LNCAP (cell line): ENCODE data around the gene ZDHHC11.

Experiments used
- TF ChIP-seq, protein P1 (sequence below): fragments of 450-650 bp; IDR thresholded peaks from 2 replicates; pipeline ENCODE4 v1.5.1; 2017; ENCODE audit warnings: mild to moderate bottlenecking

Gene ZDHHC11

GRCh38 chr5:776862-777711, 73.7 kb downstream of the ZDHHC11 start:
- TF ChIP-seq, protein P1, sequence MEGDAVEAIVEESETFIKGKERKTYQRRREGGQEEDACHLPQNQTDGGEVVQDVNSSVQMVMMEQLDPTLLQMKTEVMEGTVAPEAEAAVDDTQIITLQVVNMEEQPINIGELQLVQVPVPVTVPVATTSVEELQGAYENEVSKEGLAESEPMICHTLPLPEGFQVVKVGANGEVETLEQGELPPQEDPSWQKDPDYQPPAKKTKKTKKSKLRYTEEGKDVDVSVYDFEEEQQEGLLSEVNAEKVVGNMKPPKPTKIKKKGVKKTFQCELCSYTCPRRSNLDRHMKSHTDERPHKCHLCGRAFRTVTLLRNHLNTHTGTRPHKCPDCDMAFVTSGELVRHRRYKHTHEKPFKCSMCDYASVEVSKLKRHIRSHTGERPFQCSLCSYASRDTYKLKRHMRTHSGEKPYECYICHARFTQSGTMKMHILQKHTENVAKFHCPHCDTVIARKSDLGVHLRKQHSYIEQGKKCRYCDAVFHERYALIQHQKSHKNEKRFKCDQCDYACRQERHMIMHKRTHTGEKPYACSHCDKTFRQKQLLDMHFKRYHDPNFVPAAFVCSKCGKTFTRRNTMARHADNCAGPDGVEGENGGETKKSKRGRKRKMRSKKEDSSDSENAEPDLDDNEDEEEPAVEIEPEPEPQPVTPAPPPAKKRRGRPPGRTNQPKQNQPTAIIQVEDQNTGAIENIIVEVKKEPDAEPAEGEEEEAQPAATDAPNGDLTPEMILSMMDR, result no peak

GRCh38 chr5:775961-776861, 74.6 kb downstream of the ZDHHC11 start:
- TF ChIP-seq, protein P1, result no peak

GRCh38 chr5:773517-774264, 77.1 kb downstream of the ZDHHC11 start:
- TF ChIP-seq, protein P1, result no peak

DNA sequence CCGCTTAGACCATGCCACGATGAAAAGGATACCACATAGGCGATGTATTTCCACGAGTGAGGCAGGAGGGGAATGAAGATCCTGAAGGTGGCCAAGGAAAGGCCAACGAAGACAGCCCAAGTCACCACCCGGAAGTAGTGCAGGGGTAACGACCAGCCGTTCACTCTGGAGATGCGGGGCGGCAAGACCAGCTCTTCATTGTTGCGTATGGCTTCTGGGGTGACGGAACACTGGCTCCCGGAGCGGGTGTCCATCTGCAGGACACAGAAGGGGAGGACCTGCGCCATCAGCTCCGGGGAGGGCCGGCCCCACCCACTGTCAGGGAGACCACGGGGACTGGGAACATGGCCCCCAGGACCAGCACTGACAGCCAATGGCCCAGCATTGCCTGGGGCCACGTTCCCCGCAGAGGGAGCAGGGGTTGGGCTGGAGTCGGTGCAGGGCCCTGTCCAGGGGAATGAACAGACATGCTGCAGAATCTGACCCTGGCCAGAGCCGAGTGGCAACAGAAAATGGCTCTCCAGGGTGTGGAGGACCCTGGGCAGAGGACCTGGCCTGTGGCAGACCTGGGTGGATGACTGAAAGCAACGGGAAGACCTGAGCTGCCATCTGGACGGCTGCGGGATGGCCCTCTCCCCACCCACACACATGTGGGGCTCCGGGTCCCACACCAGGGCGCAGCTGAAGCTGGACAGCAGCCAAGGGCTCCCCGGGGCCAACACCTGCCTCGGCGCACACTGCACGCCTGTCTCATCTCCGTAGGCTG, 83.9 kb downstream of the ZDHHC11 start:
- TF ChIP-seq, protein P1, result no peak

- TF ChIP-seq, protein P1, result no peak
Observed at GRCh38 chr5:765948-766631, 84.7 kb downstream of the ZDHHC11 start.

DNA sequence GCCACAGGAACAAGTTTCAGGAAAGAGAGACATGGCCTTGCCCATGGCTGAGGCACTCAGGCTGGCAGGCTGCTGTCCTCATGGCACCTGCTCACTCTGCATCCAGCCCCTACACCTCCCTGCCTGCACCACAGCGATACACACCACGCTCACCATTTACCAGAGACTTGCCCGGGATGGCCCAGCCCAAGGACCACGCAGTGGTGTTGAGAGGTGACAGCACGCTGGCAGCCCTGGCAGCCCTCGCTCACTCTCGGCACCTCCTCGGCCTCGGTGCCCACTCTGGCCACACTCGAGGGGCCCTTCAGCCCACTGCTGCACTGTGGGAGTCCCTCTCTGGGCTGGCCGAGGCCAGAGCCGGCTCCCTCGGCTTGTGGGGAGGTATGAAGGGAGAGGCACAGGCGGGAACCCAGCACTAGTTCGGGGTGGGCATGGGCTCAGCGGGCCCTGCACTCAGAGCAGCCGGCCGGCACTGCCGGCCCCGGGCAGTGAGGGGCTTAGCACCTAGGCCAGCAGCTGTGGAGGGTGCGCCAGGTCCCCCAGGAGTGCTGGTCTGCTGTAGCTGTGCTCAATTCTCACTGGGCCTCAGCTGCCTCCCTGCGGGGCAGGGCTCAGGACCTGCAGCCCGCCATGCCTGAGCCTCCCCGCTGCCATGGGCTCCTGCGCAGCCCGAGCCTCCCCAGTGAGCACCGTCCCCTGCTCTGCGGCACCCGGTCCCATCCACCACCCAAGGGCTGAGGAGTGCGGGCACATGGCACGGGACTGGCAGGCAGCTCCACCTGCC, 86.6 kb downstream of the ZDHHC11 start:
- TF ChIP-seq, protein P1, result no peak
